ENCODE data around the gene FIBCD1.

The FIBCD1 gene

GRCh38 chr9:130935648-130936271 is 3.3 kb downstream of the FIBCD1 start:
- DNase-seq, result no peak

- no peak for DNase-seq
These were observed 4.1 kb downstream of the FIBCD1 start for GRCh38 chr9:130934702-130935647.

DNA sequence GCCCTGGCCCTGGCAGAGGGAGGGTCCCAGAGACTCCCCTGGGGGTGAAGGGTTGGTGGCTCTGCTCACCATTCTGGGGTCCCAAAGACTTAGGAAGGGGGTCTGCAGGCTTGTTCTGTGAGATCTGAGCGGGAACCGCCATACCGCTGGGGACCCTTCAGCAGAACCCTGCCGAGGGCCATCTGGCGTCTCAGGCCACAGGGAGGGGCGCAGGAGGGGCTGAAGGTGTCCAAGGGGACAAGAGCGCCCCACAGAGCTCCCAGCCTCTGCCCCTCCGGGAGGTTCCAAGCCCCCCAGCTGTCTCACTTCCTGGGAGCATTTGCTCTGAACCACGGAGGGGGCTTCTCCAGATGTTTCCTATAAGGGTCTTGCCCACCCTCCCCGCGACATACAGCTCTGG is 4.8 kb downstream of the FIBCD1 start:
- DNase-seq, result no peak

GRCh38 chr9:130933114-130934046 is 5.7 kb downstream of the FIBCD1 start:
- DNase-seq, result no peak

- DNase-seq, result peak; percentile 11
These were observed 6.6 kb downstream of the FIBCD1 start for GRCh38 chr9:130932255-130933079.

GRCh38 chr9:130931508-130932254 is 7.4 kb downstream of the FIBCD1 start:
- DNase-seq, result no peak

- DNase-seq, result no peak
These were observed 8.2 kb downstream of the FIBCD1 start for GRCh38 chr9:130930804-130931349.

GRCh38 chr9:130930132-130930803 is 8.8 kb downstream of the FIBCD1 start:
- no peak for DNase-seq

GRCh38 chr9:130929571-130930038 is 9.4 kb downstream of the FIBCD1 start:
- no peak for DNase-seq

DNA sequence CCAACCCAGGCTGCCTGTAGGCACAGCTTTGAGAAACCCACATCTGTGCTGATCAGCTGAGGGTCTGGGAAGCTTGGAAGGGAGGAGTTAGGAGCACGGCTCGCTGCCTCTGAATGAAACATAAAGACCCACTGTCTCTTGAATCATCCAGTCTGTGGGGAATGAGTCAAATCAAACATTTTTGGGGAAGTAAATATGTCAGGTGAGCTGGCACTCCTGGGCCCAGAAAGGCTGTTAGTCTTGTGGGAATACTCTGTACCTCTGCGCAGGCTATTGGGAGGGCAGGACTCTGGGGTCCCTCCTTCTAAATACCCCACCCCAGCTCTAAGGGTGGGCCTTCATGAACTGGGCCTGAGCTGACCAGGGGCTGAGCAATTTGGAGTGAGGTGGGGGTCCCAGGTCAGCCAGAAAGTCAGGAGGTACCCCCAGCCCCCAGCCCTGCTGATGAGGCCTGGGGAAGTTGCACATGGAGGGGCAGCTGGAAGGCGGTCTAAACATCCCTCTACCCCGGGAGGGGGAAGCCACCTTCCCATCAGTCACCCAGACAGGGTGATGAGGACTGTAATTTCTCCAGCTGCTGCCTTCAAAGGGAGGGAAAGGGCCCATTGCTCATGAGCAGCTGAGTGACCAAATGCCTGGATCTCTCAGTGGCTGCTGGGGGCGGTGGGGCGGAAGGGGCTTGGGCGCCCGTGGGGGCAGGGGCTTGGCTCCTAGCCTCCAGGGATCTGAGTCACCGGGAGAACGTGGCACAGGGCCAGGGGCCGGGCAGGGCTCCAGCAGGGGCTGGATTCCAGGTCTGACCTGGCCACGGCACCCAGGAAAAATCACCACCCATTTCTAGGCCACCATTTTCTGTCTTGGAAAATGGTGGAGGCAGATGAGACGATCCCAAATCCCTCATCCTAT is 10.8 kb downstream of the FIBCD1 start:
- no peak for DNase-seq

- DNase-seq, result no peak
These were observed 11.7 kb downstream of the FIBCD1 start for GRCh38 chr9:130927338-130927737.

DNA sequence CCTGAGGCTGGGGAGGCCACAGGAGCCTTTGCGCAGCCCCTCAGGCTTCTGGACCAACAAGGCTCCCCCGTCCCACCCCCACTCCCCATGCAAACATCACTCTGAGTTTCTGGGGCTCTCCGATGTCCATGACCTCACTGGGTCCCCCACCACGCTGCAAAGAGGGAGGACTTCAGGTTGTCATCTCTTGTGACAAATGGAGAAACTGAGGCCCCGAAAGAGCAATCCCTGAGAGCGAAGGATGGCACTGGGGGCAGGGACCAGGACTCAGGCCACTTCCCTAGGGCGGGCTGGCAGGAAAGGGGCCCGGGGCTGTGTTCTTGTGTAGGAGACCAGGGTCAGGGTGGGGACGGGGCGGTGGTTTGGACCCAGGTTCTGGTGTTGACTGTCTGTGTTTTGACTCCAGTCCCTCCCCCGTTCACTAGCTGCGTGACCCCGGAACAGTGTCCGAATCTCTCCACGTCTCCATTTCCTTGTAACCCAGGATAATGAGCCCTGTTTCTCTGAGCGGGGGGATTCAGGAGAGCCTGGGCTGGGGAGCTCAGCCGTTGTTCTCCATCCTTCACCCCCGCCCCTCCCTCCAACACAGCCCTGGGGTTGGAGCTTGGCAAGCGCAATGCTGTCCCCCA is 13.9 kb downstream of the FIBCD1 start:
- DNase-seq, result no peak

DNA sequence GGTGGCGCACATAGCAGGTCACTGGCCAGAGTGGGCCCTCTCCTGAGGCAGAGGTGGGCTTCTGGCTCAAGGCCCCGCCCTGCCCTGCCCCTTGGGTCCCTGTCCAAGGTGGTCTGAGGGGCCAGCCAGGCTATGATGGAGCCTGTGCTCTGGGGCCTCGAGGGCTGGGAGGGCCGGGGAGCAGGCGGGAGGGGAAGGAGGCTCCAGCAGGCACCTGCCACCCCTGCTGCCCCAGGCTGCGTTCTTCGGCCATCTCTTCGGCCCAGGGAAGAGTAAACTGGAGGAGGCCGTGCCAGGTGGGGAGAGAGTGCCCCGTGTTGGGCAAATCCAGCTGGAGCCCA is 14.6 kb downstream of the FIBCD1 start:
- no peak for DNase-seq

- no peak for DNase-seq
These were observed 15.2 kb downstream of the FIBCD1 start for GRCh38 chr9:130923611-130924447.

DNA sequence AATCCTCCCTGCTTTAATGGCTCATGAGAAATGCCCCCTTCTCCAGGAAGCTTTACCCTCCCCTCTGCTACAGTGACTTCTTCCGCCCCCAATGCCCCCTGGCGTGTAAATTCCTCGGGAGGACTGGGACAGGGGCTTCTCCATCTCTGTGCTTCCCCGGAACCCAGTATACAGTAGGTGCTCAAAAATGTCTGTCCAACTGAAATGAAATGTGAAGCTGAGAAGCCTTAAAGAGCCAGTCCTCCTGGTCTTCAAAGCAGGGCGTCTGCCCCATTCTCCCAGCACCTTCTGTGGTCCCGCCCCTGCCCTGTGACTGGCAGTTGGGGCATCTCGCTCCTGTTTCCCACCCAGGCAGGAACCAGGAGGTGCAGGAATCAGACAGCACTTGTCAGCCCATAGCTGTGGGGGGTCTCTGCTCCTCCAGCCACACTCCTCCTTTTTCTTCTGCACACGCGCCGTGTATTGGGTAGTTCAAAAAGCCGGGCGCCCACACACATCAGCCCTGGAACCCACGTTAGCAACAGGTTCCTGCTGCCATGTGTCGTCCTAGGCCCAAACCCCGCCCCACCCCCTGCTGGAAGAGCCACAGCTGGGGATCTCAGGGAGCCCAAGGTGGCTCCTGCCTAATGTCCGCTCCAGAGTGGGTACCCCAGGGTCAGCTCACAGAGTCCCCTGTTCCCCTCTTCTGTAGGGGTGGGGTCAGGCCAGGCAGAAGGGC is 16.0 kb downstream of the FIBCD1 start:
- no peak for DNase-seq

- no peak for DNase-seq
These were observed 16.8 kb downstream of the FIBCD1 start for GRCh38 chr9:130921989-130922892.

All from OCI-M1 (cell line).